ENCODE data around the gene UBR2. TPM values are rescaled to one million over a fixed set of nuclear protein-coding genes. Genes with fewer than 3 reads are reported as not detected.

The UBR2 gene
- total and polyA plus RNA-seq, 2 donors (not counting 3 experiments of a cell fraction or from before 2014, with no cell fraction given): 8.0 to 22.3 TPM

DNA sequence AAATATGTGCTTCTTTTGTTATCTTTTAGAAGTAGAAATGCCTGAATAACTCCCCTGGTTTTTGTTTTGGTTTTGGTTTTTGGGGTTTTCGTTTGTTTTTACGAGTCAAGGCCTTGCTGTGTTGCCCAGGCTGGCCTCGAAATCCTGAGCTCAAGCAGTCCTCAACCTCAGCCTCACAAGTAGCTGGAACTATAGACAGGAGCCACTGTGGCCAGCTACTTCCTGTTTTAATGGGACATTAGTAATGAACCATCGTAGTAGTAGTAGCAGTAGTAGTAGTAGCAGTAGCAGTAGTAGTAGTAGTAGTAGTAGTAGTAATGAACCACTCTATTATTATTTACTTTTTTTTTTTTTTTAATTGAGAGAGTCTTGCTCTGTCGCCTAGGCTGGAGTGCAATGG, 66.0 kb downstream of the UBR2 start:
- no peak overlapping the region for H3K4me3 ChIP-seq (replicated peaks in 1 of 3; ENCODE audit: insufficient read depth in 1 of 3, low read depth in 1 of 3, low read length in 3 of 3)
- BruUV-seq (replicated peaks): no TSS peak
- H3K4me1 ChIP-seq (ENCODE audit: control insufficient read depth, extremely low read depth, insufficient read depth, low read length): no peaks in the 10 kb centered on the region
- no peak for FAIRE-seq
- no peak overlapping the region for H3K4me2 ChIP-seq (ENCODE audit: insufficient read depth, low read length)
- dilution Hi-C loops (cut with MboI; ENCODE audit: extremely low pct_ligation_motif_present, low sequenced_read_pairs) (no loop called here), intact Hi-C loops (cut with micrococcal nuclease) (no loop called here)
- no peaks in the 10 kb centered on the region for H3K9me1 ChIP-seq (replicated peaks; ENCODE audit: control insufficient read depth, extremely low read depth, insufficient read depth, low read length)
- no peaks in the 10 kb centered on the region for H4K20me1 ChIP-seq (replicated peaks; ENCODE audit: control insufficient read depth, extremely low read depth, insufficient read depth, low read length)
- TF ChIP-seq, protein P1, sequence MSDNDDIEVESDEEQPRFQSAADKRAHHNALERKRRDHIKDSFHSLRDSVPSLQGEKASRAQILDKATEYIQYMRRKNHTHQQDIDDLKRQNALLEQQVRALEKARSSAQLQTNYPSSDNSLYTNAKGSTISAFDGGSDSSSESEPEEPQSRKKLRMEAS (IDR thresholded peaks at IDR 0.05; ENCODE audit: insufficient read depth, insufficient read length): no peak
- TF ChIP-seq EZH2 (IDR thresholded peaks at IDR 0.05; ENCODE audit: borderline replicate concordance, low read depth, low read length, severe bottlenecking) (no peak), POLR2A (IDR thresholded peaks at IDR 0.05; ENCODE audit: low read depth, low read length) (no peak), POLR2AphosphoS5 (IDR thresholded peaks at IDR 0.05; ENCODE audit: insufficient read depth, low read depth, low read length) (no peak), JUN (IDR thresholded peaks at IDR 0.05; ENCODE audit: borderline replicate concordance, insufficient read depth, insufficient read length, low read depth) (no peak), GATA2 (IDR thresholded peaks at IDR 0.05; ENCODE audit: insufficient read depth, insufficient read length, low read depth, low read length) (no peak), MYC (IDR thresholded peaks at IDR 0.05; ENCODE audit: low read depth, low read length) (no peak), FOS (IDR thresholded peaks at IDR 0.05; ENCODE audit: borderline replicate concordance, insufficient read depth, low read length) (no peak), CTCF (IDR thresholded peaks at IDR 0.05; ENCODE audit: extremely low read depth in 1 of 2, insufficient read depth in 1 of 2, low read depth in 1 of 2, low read length in 2 of 2) (no peak)
- no peaks in the 10 kb centered on the region for H3K9me3 ChIP-seq (replicated peaks; ENCODE audit: control insufficient read depth, insufficient read depth, low read length)
- no peaks in the 10 kb centered on the region for H3K79me2 ChIP-seq (ENCODE audit: control insufficient read depth, insufficient read depth, low read length)
- no peak for DNase-seq (ENCODE audit: low read depth, low spot score)
- peaks cover 2 to 8% of the 10 kb centered on the region in 2 experiments for H3K36me3 ChIP-seq (ENCODE audit: control insufficient read depth in 2 of 2, extremely low read depth in 1 of 2, insufficient read depth in 2 of 2, low read length in 2 of 2)
- H2AFZ ChIP-seq (ENCODE audit: low read depth, low read length): no peak overlapping the region
- no peak overlapping the region for H3K9ac ChIP-seq (replicated peaks; ENCODE audit: extremely low read depth, insufficient read depth, low read length)
- ChIA-PET CTCF (interaction anchor here (1.2 kb wide), 1 partner anchor 54 kb away, joined by 3 read pairs; no protein-coding TSS in a partner anchor), POLR2A (no interaction called here)
- no peaks in the 10 kb centered on the region for H3K27me3 ChIP-seq (ENCODE audit: control insufficient read depth in 2 of 2, insufficient read depth in 2 of 2, low read length in 2 of 2)
- no peak overlapping the region for H3K27ac ChIP-seq (ENCODE audit: insufficient read depth, low read depth, low read length)

Data from endothelial cell of umbilical vein (primary cell).